ENCODE results near the gene MGRN1.

The MGRN1 gene

DNA sequence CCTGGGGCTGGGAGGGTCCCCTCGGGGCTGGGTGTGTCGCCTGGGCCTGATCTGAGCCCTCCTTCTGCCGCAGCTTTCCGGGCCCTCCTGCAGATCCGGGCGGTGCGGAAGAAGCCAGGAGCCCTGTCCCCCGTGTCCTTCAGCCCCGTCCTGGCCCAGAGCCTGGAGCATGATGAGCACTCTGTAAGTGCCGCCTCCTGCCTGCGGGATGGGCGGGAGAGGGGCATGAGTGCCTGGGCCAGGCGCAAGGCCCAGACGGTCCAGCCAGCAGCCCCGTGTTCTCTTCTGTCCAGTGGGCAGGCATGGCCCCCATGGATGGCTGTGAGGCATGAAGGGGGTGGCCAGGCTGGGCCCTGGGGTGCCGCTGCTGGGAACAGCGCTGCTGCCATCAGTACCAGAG is 52.8 kb downstream of the MGRN1 start:
- H3K4me3 ChIP-seq (replicated peaks; ENCODE audit: low read depth, low read length): no peak overlapping the region
- DNase-seq (ENCODE audit: extremely low read depth, insufficient read length): no peak
- H3K27me3 ChIP-seq (replicated peaks; ENCODE audit: control insufficient read depth, insufficient read depth, low read length): no peaks in the 10 kb centered on the region
- peaks cover 32% of the 10 kb centered on the region for H3K36me3 ChIP-seq (ENCODE audit: control insufficient read depth, insufficient read depth, low read length)
- TF ChIP-seq, protein P1, sequence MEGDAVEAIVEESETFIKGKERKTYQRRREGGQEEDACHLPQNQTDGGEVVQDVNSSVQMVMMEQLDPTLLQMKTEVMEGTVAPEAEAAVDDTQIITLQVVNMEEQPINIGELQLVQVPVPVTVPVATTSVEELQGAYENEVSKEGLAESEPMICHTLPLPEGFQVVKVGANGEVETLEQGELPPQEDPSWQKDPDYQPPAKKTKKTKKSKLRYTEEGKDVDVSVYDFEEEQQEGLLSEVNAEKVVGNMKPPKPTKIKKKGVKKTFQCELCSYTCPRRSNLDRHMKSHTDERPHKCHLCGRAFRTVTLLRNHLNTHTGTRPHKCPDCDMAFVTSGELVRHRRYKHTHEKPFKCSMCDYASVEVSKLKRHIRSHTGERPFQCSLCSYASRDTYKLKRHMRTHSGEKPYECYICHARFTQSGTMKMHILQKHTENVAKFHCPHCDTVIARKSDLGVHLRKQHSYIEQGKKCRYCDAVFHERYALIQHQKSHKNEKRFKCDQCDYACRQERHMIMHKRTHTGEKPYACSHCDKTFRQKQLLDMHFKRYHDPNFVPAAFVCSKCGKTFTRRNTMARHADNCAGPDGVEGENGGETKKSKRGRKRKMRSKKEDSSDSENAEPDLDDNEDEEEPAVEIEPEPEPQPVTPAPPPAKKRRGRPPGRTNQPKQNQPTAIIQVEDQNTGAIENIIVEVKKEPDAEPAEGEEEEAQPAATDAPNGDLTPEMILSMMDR (IDR thresholded peaks at IDR 0.05; ENCODE audit: insufficient read depth, low read length, poor library complexity, severe bottlenecking): no peak

DNA sequence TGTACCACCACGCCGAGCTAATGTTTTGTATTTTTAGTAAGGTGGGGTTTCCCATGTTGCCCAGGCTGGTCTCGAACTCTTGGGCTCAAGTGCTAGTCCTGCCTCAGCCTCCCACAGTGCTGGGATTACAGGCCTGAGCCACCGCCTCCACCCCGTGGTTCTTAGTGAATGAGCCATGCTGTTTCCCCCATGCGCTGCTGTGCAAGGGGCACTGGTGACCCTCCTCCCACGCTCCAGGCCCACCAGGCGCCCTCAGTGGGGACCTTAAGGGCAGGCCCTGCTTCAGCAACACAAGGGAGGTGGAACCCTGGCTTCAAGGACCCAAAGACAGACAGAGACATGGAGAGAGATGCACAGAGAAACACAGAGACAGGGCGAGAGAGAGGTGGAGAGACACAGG is 53.4 kb downstream of the MGRN1 start:
- no peak overlapping the region for H3K4me3 ChIP-seq (replicated peaks; ENCODE audit: low read depth, low read length)
- TF ChIP-seq, protein P1 (IDR thresholded peaks at IDR 0.05; ENCODE audit: insufficient read depth, low read length, poor library complexity, severe bottlenecking): no peak
- H3K27me3 ChIP-seq (replicated peaks; ENCODE audit: control insufficient read depth, insufficient read depth, low read length): no peaks in the 10 kb centered on the region
- peaks cover 36% of the 10 kb centered on the region for H3K36me3 ChIP-seq (ENCODE audit: control insufficient read depth, insufficient read depth, low read length)
- DNase-seq (ENCODE audit: extremely low read depth, insufficient read length): no peak

DNA sequence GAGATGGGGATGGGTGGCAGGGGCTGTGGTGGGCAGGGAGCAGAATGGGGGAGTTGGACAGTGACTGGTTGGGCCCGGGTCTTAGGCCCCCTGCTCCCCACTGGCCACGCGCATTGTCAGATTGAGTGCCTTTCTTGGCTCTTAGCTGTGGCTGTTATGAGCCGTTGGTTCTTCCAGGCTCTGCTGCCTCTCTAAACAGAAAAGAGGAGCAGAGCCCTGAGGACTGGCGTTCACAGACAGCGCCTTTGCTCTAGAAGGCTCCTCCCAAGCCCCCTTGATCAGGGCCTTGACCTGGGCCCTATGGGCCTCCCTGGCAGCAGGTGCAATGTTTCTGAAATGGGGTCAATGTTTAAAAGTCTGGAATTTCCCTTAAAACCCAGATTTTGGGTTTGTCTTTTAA is 54.0 kb downstream of the MGRN1 start:
- TF ChIP-seq, protein P1 (IDR thresholded peaks at IDR 0.05; ENCODE audit: insufficient read depth, low read length, poor library complexity, severe bottlenecking): no peak
- peaks cover 36% of the 10 kb centered on the region for H3K36me3 ChIP-seq (ENCODE audit: control insufficient read depth, insufficient read depth, low read length)
- no peaks in the 10 kb centered on the region for H3K27me3 ChIP-seq (replicated peaks; ENCODE audit: control insufficient read depth, insufficient read depth, low read length)
- no peak for DNase-seq (ENCODE audit: extremely low read depth, insufficient read length)
- H3K4me3 ChIP-seq (replicated peaks; ENCODE audit: low read depth, low read length): no peak overlapping the region

DNA sequence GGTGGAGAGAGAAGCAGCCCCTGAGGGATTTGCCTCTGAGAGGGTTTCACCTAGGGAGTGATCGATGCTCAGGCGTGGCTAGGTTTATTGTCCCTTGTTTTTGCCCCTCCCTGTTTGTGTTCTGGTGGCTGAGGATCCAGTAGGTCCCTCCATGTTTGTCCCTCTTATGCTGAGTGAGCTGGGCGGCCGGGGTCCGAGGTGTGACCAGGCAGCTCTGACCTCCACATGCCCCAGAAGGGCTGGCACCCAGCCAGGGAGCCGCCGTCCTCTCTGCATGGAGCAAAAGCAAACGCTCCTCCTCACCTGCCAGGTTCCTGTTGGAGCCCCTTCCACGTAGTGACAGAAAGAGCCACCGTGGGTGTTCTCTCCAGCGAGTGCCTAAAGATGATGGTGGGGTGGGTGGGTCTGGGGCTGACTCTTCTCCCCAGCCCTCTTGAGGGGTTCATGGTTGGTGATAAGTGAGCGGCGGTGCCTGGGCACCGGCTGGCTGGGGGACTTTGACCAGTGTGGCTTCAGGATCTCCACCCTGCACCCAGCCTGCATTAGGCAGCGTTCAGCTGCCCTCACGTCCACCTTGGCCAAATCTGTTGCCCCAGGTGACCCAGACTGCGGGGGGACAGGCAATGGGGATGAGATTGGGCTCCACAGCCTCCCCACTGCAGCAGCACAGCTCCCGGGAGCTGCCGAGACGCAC is 54.7 kb downstream of the MGRN1 start:
- DNase-seq (ENCODE audit: extremely low read depth, insufficient read length): no peak
- TF ChIP-seq, protein P1 (IDR thresholded peaks at IDR 0.05; ENCODE audit: insufficient read depth, low read length, poor library complexity, severe bottlenecking): no peak
- Histone ChIP-seq H3K27me3 (replicated peaks; ENCODE audit: control insufficient read depth, insufficient read depth, low read length) (no peaks in the 10 kb centered on the region), H3K36me3 (ENCODE audit: control insufficient read depth, insufficient read depth, low read length) (peaks cover 39% of the 10 kb centered on the region), H3K4me3 (replicated peaks; ENCODE audit: low read depth, low read length) (no peak overlapping the region)

DNA sequence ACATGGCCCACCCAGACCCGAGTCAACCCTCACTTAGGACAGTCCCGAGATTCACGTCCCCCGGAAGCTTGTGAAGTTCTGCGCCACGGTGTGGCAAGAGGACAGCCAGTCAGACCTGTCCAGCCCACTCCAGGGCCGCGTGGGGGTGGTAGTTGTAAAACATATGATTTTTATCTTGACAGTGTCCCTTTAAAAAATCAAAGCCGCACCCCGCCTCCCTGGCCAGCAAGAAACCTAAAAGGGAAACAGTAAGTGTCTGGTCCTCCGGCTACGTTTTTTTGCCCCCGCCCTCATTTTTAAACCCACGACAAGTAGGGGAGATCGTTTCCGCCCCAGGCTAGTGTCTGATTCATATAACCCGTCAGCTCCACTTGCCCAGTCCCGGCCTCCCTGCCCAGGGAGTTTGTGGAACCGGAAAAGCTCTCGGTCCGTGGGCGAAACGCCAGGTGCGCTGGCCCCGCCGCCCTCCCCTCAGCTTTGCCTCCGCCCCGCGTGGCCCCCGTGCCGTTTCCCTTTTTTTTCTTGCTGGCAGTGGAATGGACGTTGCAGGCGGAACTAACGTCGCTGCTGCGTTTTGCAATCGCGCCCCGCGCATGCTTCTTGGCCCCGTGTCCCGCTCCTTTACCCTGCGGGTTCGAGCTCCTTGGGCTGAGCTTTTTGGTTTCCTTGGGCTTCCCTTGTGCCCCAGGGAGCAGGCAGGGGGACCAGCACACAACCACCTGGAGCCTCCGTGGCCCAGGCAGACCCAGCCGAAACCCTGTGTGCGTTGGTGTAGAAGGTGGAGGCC is 55.4 kb downstream of the MGRN1 start:
- TF ChIP-seq, protein P1 (IDR thresholded peaks at IDR 0.05; ENCODE audit: insufficient read depth, low read length, poor library complexity, severe bottlenecking): no peak
- Histone ChIP-seq H3K27me3 (replicated peaks; ENCODE audit: control insufficient read depth, insufficient read depth, low read length) (no peaks in the 10 kb centered on the region), H3K4me3 (replicated peaks; ENCODE audit: low read depth, low read length) (no peak overlapping the region), H3K36me3 (ENCODE audit: control insufficient read depth, insufficient read depth, low read length) (peaks cover 45% of the 10 kb centered on the region)
- DNase-seq (ENCODE audit: extremely low read depth, insufficient read length): no peak
